Hepatocyte (in vitro differentiated cells): ENCODE measurements around the gene LOC101059915.

ENCODE experiments used
- DNase-seq: peaks from one replicate; pipeline ENCODE4 v3.0.0-alpha.2; 2016; ENCODE audit warnings: low spot score
- H2AFZ ChIP-seq: fragments of 200-600 bp; sonication (generic); 2 replicates; pipeline ENCODE4 v1.6.0; 2016; ENCODE audit warnings: antibody characterized with exemption, mild to moderate bottlenecking
- H3K27ac ChIP-seq: fragments of 200-600 bp; sonication (generic); 2 replicates; pipeline ENCODE4 v1.5.1; 2016; ENCODE audit warnings: mild to moderate bottlenecking
- H3K27me3 ChIP-seq: fragments of 200-600 bp; sonication (generic); 2 replicates; pipeline ENCODE4 v1.6.1; 2016
- H3K36me3 ChIP-seq: fragments of 200-600 bp; sonication (generic); replicated peaks from 2 replicates; pipeline ENCODE4 v1.5.1; 2016; ENCODE audit warnings: low read depth; ENCODE audit not compliant: insufficient read depth
- H3K4me1 ChIP-seq: fragments of 200-600 bp; sonication (generic); 2 replicates; pipeline ENCODE4 v1.5.1; 2016; ENCODE audit warnings: mild to moderate bottlenecking, moderate library complexity; ENCODE audit not compliant: insufficient read depth
- H3K4me2 ChIP-seq: fragments of 200-600 bp; sonication (generic); 2 replicates; pipeline ENCODE4 v1.6.0; 2016
- H3K4me3 ChIP-seq: fragments of 200-600 bp; sonication (generic); 2 replicates; pipeline ENCODE4 v1.5.1; 2016; ENCODE audit warnings: mild to moderate bottlenecking
- H3K79me2 ChIP-seq: fragments of 200-600 bp; sonication (generic); 2 replicates; pipeline ENCODE4 v1.6.0; 2017; ENCODE audit warnings: mild to moderate bottlenecking
- H3K9me2 ChIP-seq: fragments of 200-600 bp; sonication (generic); replicated peaks from 2 replicates; pipeline ENCODE4 v1.6.0; 2017; ENCODE audit warnings: mild to moderate bottlenecking; ENCODE audit not compliant: insufficient read depth
- H3K9me3 ChIP-seq: fragments of 200-600 bp; sonication (generic); 2 replicates; pipeline ENCODE4 v1.5.1; 2016; ENCODE audit warnings: low read depth, mild to moderate bottlenecking
- H4K20me1 ChIP-seq: fragments of 200-600 bp; sonication (generic); 2 replicates; pipeline ENCODE4 v1.6.0; 2016; ENCODE audit warnings: mild to moderate bottlenecking; ENCODE audit not compliant: insufficient read depth, poor library complexity, severe bottlenecking
- CTCF ChIP-seq: fragments of 200-600 bp; sonication (generic); IDR thresholded peaks from 2 replicates; pipeline ENCODE4 v1.5.1; 2016; ENCODE audit warnings: antibody characterized with exemption, mild to moderate bottlenecking; ENCODE audit not compliant: poor library complexity
- EZH2 ChIP-seq: fragments of 200-600 bp; sonication (generic); IDR thresholded peaks from 2 replicates; pipeline ENCODE4 v1.6.1; 2016; ENCODE audit warnings: antibody characterized with exemption, mild to moderate bottlenecking, borderline replicate concordance
- EZH2phosphoT487 ChIP-seq: fragments of 200-600 bp; sonication (generic); IDR thresholded peaks from one replicate; pipeline ENCODE4 v1.6.1; 2018; ENCODE audit warnings: antibody characterized with exemption, mild to moderate bottlenecking, low read depth, moderate library complexity; ENCODE audit not compliant: unreplicated experiment, severe bottlenecking
- WGBS: methylation state at CpG from one replicate; pipeline ENCODE4 v1.1.6; 2016; ENCODE audit warnings: low lambda C conversion rate; ENCODE audit errors: missing lambda C conversion rate; 5-methylcytosine and 5-hydroxymethylcytosine counted together

Gene LOC101059915

DNA sequence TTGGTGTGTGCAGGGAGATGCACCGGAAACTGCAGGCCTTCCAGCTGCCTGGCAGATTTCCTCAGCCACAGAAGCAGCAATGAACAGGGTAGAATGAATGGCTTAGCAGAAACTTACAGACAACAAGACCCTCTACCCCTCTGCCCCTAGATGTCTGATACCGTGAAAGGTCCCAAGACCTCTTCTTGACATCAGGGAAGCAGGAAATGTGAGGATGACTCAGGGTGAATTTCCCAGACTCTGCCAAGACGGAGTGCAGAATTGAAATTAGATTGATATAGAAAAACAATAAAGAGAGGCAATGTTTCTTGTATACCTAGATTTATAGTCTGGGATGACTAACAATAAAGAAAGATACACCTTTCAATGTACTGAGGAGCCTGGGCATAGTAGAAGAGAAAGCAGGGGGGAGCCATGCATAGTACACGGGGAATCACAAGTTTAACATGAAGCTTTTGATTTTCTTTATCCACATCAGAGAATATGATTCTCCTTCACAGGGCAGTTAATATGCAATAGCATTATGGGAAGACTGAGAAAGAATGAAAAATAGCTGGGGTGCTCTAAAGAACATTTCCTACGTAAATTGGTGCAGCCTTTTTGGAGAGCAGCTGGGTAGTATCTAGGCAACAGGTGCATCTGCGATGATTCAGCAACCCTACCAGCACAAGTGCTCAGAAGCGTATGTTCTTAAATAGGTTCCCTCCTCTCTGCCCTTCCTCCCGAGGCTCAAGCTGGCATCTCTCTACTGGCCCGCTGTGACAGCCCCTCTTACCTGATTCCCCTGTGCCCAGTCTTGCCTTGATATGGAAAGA lies 30.7 kb upstream of the LOC101059915 start:
- no peak overlapping the region for H3K4me3 ChIP-seq
- DNase-seq = no peak
- no peaks in the 10 kb centered on the region for H3K9me2 ChIP-seq
- H3K79me2 ChIP-seq = no peaks in the 10 kb centered on the region
- no peaks in the 10 kb centered on the region for H3K27me3 ChIP-seq
- H3K27ac ChIP-seq = no peak overlapping the region
- no peak overlapping the region for H2AFZ ChIP-seq
- H3K9me3 ChIP-seq = no peaks in the 10 kb centered on the region
- no peaks in the 10 kb centered on the region for H4K20me1 ChIP-seq
- H3K36me3 ChIP-seq = no peaks in the 10 kb centered on the region
- no peaks in the 10 kb centered on the region for H3K4me1 ChIP-seq
- H3K4me2 ChIP-seq = no peak overlapping the region
- TF ChIP-seq EZH2phosphoT487 (no peak), EZH2 (no peak)
- WGBS = 80% methylated on average over 9 of the region's 9 CpGs

DNA sequence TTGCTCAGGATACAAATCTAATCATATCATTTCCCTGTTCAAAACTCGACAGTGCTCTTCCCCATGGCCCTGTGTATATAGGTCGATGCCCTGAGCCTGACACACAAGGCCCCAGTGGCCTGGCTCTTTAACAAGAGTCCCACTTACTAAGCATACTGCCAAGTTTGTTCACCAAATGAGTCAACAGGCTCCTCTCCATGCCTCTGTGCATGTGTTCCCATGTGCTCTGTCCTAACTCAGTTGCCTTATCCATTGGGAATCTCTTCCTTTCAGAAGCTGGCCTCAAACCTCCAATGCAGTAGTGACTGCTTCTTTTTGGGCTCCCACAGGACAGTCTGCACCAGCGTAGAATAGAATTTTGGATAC lies 30.1 kb upstream of the LOC101059915 start:
- no peaks in the 10 kb centered on the region for H3K4me1 ChIP-seq
- no peaks in the 10 kb centered on the region for H3K36me3 ChIP-seq
- no peaks in the 10 kb centered on the region for H3K9me2 ChIP-seq
- H4K20me1 ChIP-seq = no peaks in the 10 kb centered on the region
- no peak overlapping the region for H3K4me2 ChIP-seq
- H3K79me2 ChIP-seq = no peaks in the 10 kb centered on the region
- H3K9me3 ChIP-seq = no peaks in the 10 kb centered on the region
- H2AFZ ChIP-seq = no peak overlapping the region
- no peak overlapping the region for H3K4me3 ChIP-seq
- H3K27ac ChIP-seq = no peak overlapping the region
- no peaks in the 10 kb centered on the region for H3K27me3 ChIP-seq
- 86% methylated on average over 3 of the region's 3 CpGs for WGBS
- no peak for TF ChIP-seq CTCF
- no peak for TF ChIP-seq EZH2
- TF ChIP-seq EZH2phosphoT487 = no peak
- no peak for DNase-seq

DNA sequence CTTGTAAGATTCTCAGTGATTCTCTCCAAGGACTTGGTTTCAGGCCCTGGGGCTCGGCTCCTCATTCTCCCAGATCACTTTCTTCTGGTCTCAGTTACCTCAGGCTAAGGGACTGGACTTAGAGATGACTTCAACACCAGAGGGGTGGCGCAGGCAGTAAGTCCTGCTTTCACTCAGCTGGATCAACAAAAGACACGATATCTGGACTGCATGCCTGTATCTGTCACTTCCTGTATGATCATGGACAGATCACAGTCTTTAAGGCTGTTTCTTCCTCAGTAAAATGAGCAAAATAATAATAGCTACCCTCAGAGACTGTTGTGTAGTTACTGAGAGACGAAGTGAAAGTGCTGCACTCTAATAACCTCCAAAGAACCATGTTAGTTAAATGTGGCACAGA lies 29.5 kb upstream of the LOC101059915 start:
- Histone ChIP-seq H3K4me3 (no peak overlapping the region), H3K4me2 (peak overlapping the region; percentile 38)
- WGBS = 49% methylated on average over 4 of the region's 4 CpGs

More for the DNA sequence above, 29.5 kb upstream of the LOC101059915 start:
- H4K20me1 ChIP-seq = no peaks in the 10 kb centered on the region
- no peaks in the 10 kb centered on the region for H3K9me2 ChIP-seq
- no peak overlapping the region for H3K27ac ChIP-seq
- H3K36me3 ChIP-seq = no peaks in the 10 kb centered on the region
- no peak for DNase-seq
- H3K79me2 ChIP-seq = no peaks in the 10 kb centered on the region
- H2AFZ ChIP-seq = no peak overlapping the region
- no peaks in the 10 kb centered on the region for H3K4me1 ChIP-seq
- H3K27me3 ChIP-seq = no peaks in the 10 kb centered on the region
- TF ChIP-seq EZH2phosphoT487 (no peak), EZH2 (no peak), CTCF (no peak)
- no peaks in the 10 kb centered on the region for H3K9me3 ChIP-seq
